ENCODE data around the gene TTC38. TPM values are rescaled to one million over a fixed set of nuclear protein-coding genes. Genes with fewer than 3 reads are reported as not detected.

The TTC38 gene
- total and polyA plus RNA-seq, 2 donors from 2014 or later, result 41.3 to 100 TPM

DNA sequence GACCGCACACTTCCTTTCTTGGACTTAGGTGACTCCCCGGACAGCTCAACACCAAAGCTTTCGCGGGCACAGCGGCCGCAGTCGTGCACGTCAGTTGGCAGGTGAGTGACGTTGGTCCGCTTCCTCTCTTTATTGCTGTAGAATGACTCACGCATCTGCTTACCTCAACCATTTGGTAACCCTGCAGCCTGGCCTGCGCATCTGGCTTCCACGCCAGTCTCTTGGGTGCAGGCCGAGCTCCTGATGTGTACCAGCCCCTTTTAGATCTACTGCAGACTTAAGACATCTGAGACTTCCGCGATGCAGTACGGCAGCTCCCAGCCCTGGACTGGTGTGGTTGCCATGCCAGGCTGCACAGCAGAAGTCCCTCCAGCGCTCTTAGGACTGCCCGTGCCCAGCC, 55.4 kb downstream of the TTC38 start:
- no peak overlapping the region for H3K9ac ChIP-seq (ENCODE audit: low read length in 3 of 3)
- no peaks in the 10 kb centered on the region for H3K27me3 ChIP-seq (ENCODE audit: control insufficient read depth, insufficient read depth, low read length)
- no peaks in the 10 kb centered on the region for H3K36me3 ChIP-seq (ENCODE audit: control insufficient read depth in 2 of 3, insufficient read depth in 3 of 3, low read length in 3 of 3)
- TF ChIP-seq CTCF (IDR thresholded peaks at IDR 0.05; ENCODE audit: borderline replicate concordance, extremely low read depth, insufficient read depth), result no peak
- DNase-seq (no peak), FAIRE-seq (no peak)
- intact Hi-C loops (cut with DNase I), result no loop called here
- H3K27ac ChIP-seq (ENCODE audit: low read depth in 2 of 2, low read length in 2 of 2), result no peak overlapping the region
- H3K4me1 ChIP-seq (ENCODE audit: control insufficient read depth in 2 of 3, insufficient read depth in 2 of 3, low read depth in 1 of 3, low read length in 3 of 3), result no peaks in the 10 kb centered on the region
- no peaks in the 10 kb centered on the region for H3K9me3 ChIP-seq (ENCODE audit: control insufficient read depth in 2 of 3, insufficient read depth in 1 of 3, low read length in 3 of 3)
- H3K4me3 ChIP-seq (ENCODE audit: low read length in 3 of 3), result no peak overlapping the region

- no peaks in the 10 kb centered on the region for H3K36me3 ChIP-seq (ENCODE audit: control insufficient read depth in 2 of 3, insufficient read depth in 3 of 3, low read length in 3 of 3)
- no peak overlapping the region for H3K27ac ChIP-seq (ENCODE audit: low read depth in 2 of 2, low read length in 2 of 2)
- no peak overlapping the region for H3K9ac ChIP-seq (ENCODE audit: low read length in 3 of 3)
- DNase-seq (no peak), FAIRE-seq (no peak)
- no peaks in the 10 kb centered on the region for H3K9me3 ChIP-seq (ENCODE audit: control insufficient read depth in 2 of 3, insufficient read depth in 1 of 3, low read length in 3 of 3)
- no peak for TF ChIP-seq CTCF (IDR thresholded peaks at IDR 0.05; ENCODE audit: borderline replicate concordance, extremely low read depth, insufficient read depth)
- no peaks in the 10 kb centered on the region for H3K27me3 ChIP-seq (ENCODE audit: control insufficient read depth, insufficient read depth, low read length)
- no peaks in the 10 kb centered on the region for H3K4me1 ChIP-seq (ENCODE audit: control insufficient read depth in 2 of 3, insufficient read depth in 2 of 3, low read depth in 1 of 3, low read length in 3 of 3)
- H3K4me3 ChIP-seq (ENCODE audit: low read length in 3 of 3), result no peak overlapping the region
- intact Hi-C loops (cut with DNase I), result no loop called here
Measured at GRCh38 chr22:46326066-46326680, 58.4 kb downstream of the TTC38 start.

GRCh38 chr22:46327691-46328465, 60.1 kb downstream of the TTC38 start:
- FAIRE-seq (no peak), DNase-seq (no peak)
- TF ChIP-seq CTCF (IDR thresholded peaks at IDR 0.05; ENCODE audit: borderline replicate concordance, extremely low read depth, insufficient read depth), result no peak
- Histone ChIP-seq H3K36me3 (ENCODE audit: control insufficient read depth in 2 of 3, insufficient read depth in 3 of 3, low read length in 3 of 3) (no peaks in the 10 kb centered on the region), H3K4me3 (ENCODE audit: low read length in 3 of 3) (no peak overlapping the region), H3K27me3 (ENCODE audit: control insufficient read depth, insufficient read depth, low read length) (no peaks in the 10 kb centered on the region), H3K9ac (ENCODE audit: low read length in 3 of 3) (no peak overlapping the region), H3K4me1 (ENCODE audit: control insufficient read depth in 2 of 3, insufficient read depth in 2 of 3, low read depth in 1 of 3, low read length in 3 of 3) (no peaks in the 10 kb centered on the region), H3K9me3 (ENCODE audit: control insufficient read depth in 2 of 3, insufficient read depth in 1 of 3, low read length in 3 of 3) (no peaks in the 10 kb centered on the region), H3K27ac (ENCODE audit: low read depth in 2 of 2, low read length in 2 of 2) (no peak overlapping the region)
- intact Hi-C loops (cut with DNase I), result no loop called here
